ENCODE measurements around the gene LY9. TPM values are rescaled to one million over a fixed set of nuclear protein-coding genes. Genes with fewer than 3 reads are reported as not detected.

Gene LY9
- polyA plus RNA-seq, 1 donor: 0.34 TPM

DNA sequence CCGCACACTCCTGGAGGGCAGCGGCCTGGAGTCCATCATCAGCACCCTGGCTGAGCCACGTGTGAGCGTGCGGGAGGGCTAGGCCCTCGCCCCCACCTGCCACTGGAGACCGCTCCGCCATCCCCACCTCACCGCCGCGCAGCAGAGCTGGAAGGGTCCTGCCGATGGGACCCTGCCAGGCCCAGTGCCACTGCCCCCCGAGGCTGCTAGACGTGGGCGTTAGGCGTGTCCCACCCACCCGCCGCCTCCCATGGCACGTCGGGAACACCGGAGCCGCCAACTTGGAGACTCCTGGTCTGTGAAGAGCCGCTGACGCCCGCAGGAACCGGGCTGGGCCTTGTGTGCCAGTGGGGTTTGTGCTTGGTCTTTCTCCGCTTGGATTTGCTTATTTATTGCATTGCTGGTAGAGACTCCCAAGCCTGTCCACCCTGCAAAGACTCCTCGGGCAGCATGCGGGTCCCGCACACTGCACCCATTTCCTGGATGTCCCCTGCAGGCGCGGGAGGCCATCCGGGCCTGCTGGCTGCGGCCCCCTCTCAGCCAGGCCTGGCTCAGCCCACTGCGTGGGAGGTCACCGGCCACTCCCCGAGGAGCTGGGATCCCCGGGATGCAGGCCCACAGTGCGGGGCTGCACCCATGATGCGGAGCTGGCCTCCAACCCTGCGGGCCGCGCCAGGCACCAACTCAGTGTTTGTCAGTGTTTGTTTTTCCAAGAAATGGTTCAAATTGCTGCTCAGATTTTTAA lies 6.0 kb downstream of the LY9 start:
- no peak for DNase-seq

- no peak for DNase-seq
Measured at GRCh38 chr1:160806109-160806665, 10.2 kb downstream of the LY9 start.

- no peak for DNase-seq
Measured at GRCh38 chr1:160806784-160807183, 10.8 kb downstream of the LY9 start.

GRCh38 chr1:160807247-160807646 lies 11.3 kb downstream of the LY9 start:
- no peak for DNase-seq

DNA sequence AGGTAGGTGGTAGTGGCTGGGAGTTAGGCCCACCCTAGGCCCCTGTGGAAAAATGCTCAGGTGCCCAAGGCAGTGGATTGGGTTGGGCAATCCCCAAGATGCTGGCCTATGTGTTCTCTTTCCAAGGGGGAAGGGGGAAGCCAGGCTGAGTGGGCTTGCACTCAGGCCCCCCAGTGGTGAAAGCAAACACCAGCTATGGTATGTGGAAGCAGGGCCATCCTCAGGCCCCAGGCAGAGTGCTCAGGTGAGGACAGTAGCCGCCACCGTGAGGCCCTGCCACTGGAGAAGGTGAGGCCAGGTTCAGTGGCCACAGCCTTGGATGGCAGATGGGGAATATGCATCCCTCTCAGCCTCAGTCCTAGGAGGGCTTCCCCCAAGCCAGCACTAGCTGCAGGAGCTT lies 11.8 kb downstream of the LY9 start:
- DNase-seq: no peak

- no peak for DNase-seq
Measured at GRCh38 chr1:160808289-160808688, 12.3 kb downstream of the LY9 start.

DNA sequence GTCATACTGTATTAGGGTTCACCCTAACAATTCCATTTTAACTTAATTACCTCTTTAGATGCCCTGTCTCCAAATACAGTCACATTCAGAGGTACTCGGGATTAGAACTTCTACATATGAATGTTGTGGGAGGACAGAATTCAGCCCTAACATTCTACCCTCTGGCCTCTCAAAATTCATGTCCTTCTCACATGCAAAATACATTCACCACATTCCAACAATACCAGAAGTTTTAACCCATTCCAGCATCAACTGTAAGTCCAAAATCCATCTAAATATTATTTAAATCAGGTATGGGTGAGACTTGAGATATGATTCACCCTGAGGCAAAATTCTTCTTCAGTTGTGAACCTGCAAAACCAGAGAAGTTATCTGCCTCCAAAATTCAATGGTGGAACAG lies 14.5 kb downstream of the LY9 start:
- DNase-seq: no peak

DNA sequence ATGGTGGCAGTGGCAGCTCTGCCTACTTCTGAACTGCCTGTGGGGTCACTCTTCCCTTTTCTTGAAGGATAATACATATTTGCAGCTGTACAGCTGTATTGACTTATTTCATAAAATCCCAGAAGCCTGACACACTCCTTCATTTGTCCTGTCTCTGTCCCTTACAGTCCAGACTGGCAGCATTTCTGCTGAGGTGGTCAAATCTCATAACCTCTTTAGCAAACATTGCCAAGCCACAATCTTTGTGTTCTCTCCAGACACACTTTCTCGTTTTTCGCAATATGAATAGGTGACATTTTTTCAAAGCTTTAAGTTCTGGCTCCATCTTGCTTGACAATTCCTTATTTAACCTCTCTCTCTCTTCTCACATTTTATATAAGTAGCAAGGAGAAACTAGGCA lies 15.2 kb downstream of the LY9 start:
- no peak for DNase-seq

DNA sequence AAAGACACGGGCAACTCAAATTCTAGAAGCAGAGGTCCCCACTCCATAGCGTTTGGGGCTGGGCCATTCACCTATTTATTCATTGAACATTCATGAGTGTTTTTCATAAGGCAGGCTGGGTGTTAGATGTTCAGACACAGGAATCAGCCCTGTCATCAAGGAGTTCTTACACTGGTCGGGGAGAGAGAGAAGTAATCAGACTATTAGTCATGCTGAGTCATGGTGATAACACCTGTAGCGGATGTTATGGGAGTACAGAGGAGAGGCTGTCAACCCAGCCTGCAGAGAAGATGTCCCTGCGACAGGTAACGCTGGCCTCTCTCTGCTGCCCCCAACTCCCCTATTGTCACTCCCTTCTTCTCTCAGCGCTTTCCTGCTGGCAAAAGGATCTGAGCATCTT lies 17.2 kb downstream of the LY9 start:
- DNase-seq: no peak

- no peak for DNase-seq
Measured at GRCh38 chr1:160814316-160814715, 18.3 kb downstream of the LY9 start.

GRCh38 chr1:160814856-160815255 lies 18.9 kb downstream of the LY9 start:
- no peak for DNase-seq

- no peak for DNase-seq
Measured at GRCh38 chr1:160818207-160818937, 22.4 kb downstream of the LY9 start.

GRCh38 chr1:160819186-160819585 lies 23.2 kb downstream of the LY9 start:
- DNase-seq: no peak

DNA sequence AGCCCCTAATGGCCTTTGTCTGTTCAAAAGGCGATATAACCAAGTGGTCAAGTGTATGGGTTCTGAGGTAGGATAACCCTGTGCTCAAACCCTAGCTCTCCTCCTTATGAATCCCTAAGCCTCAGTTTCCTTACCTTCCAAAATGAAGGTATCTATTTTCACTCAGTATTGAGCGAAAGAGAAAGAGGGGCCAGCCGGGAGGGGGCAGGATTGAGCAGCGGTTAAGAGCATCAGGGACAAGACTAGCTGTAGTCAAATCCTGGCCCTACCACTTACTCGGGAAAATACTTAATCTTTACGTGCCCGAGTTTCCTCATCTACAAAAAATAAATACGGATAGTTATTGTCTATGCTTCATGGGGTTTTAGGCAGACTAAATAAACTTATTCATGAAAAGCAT lies 25.7 kb downstream of the LY9 start:
- DNase-seq: no peak

GRCh38 chr1:160823296-160823695 lies 27.3 kb downstream of the LY9 start:
- no peak for DNase-seq

- DNase-seq: no peak
Measured at GRCh38 chr1:160826546-160826945, 30.6 kb downstream of the LY9 start.

GRCh38 chr1:160827418-160827817 lies 31.4 kb downstream of the LY9 start:
- no peak for DNase-seq

GRCh38 chr1:160829766-160830165 lies 33.8 kb downstream of the LY9 start:
- no peak for DNase-seq

DNA sequence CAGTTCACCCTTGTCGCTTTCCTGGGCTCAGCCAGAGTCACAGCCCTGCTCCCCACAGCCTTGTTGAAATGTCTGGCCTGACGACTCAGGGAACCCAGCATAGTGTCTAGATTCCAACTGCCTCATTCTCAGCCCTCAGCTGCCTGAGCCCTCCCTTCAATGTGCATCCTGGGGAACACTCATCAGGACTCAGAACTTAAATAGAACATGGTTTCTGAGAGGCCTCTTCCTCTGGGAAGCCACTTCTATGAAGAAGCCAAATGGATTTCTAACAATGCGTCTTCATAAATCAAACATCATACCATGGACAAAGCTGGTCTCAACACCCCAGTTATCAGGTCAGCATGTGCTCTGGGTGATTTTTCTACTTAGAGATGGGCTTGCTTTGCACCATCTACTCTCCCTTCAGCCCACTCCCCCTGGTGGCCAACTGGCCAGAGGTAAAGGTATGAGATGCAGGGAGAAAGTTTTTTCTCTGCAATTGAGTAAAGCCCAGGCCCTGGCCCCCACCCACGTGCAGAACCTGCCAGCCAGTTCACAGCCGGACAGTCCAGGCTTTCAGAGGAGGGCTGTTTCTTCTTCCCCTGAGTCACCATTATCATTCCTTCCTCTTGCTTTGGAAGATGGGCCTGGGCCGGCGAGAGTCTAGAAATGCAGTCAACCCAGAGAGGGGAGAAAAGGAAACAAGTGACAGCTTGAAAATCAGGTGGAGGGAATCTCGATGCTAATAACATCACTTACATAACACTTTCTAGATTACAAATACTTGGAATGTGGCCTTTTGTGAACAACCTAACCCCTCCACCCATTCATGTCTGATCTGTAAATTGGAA lies 34.6 kb downstream of the LY9 start:
- peak; percentile 8 for DNase-seq

DNA sequence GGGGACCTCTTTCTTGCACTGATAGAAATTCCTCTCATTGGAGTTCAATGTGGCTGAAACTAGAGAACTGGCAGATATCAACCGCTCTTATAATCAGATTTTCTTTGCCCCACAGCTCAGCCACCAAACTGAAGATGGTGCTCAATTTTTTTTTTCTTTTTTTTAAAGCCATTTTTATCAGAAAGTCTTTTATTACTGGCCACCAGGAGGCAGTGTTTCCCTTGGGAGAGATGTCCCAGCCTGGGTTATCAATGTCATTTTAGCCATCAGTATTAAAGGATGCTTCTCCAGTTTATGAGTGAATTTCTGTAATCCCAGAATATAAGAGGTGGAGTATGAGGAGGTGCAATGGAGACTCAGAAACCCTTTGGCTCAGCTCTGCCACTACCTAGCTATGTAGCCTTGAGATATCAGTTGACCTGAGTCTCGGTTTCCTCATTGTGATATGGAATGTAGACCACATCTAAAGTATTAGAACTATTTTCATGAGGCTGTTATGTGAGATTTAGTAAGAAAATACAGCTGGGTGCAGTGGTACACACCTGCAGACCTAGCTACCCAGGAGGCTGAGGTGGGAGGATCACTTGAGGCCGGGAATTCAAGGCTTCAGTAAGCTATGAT lies 39.1 kb downstream of the LY9 start:
- DNase-seq: no peak

DNA sequence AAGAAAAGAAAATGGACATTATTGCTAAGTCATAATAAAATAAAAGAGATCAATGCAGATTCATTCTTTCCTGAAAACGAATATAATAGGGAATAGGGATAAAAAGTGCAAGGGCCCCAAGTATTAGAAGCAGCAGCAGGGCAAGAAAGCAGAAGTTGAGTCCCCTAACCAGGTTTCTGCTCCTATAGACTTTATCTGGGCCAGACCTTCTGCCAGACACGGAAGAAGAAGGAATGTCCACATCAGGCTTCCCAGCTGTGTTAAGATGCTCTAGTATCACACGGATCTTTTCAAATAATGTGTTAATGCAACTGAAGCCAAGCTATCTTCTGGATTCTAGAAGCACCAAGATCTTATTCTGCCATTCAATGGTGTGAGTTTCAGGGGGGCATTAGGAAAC lies 39.8 kb downstream of the LY9 start:
- no peak for DNase-seq

- no peak for DNase-seq
Measured at GRCh38 chr1:160836561-160836960, 40.6 kb downstream of the LY9 start.
